HepG2 (cell line): ENCODE results near the gene MYOM1. TPM values are rescaled to one million over a fixed set of nuclear protein-coding genes. Genes with fewer than 3 reads are reported as not detected.
A peak's percentile ranks its signal among the peaks of the same experiment; 100 is the strongest.

Source experiments
- ATAC-seq: fragments of 200-7000 bp; cut with Tn5 transposase; 3 replicates; pipeline ENCODE4 v1.9.1; 2020; ENCODE audit warnings: mild to moderate bottlenecking, moderate library complexity
- BruUV-seq: library from RNA; stranded (reverse); fragments of 400-500 nt; replicated peaks from 2 replicates; lab custom pipeline; 2021; lab: Mats Ljungman, UMichigan
- CTCF ChIA-PET: fragments of 300-600 bp; formaldehyde crosslinking; extraction: SDS; loops from one replicate; lab custom pipeline; 2021; ENCODE audit warnings: low total read pairs, inconsistent platforms, low intra/inter-chr PET ratio; lab: Yijun Ruan, JAX
- POLR2A ChIA-PET: fragments of 350-600 bp; sonication (Branson Sonifier 250); formaldehyde crosslinking; loops from one replicate; lab custom pipeline; 2020; ENCODE audit warnings: antibody characterized with exemption, inconsistent platforms; lab: Yijun Ruan, JAX
- DNase-seq: peaks from one replicate; pipeline ENCODE4 v3.0.0-alpha.2; 2015; ENCODE audit warnings: low spot score
- FAIRE-seq: peaks from 3 replicates; lab custom pipeline; 2011; peaks lifted over from hg19 to GRCh38; lab: Jason Lieb, UNC
- H2AFZ ChIP-seq: one replicate; pipeline ENCODE4 v1.6.1; 2011; ENCODE audit warnings: low read length, inconsistent platforms
- H3K27ac ChIP-seq: fragments of 300-600 bp; 3 replicates; pipeline ENCODE4 v1.8.0; 2011; ENCODE audit warnings: mixed run types, mild to moderate bottlenecking, mixed read lengths, low read length, inconsistent platforms; ENCODE audit not compliant: insufficient read depth; ENCODE audit errors: extremely low read length
- H3K27me3 ChIP-seq, 2 experiments: fragments of 200-600 bp in 1 of 2; 2 replicates in 1 of 2; 3 replicates in 1 of 2; pipeline versions ENCODE4 v1.6.0 to v1.8.0; 2011; ENCODE audit warnings: low read length in 2 of 2, mild to moderate bottlenecking in 2 of 2, moderate library complexity in 2 of 2, inconsistent platforms in 1 of 2; ENCODE audit not compliant: insufficient read depth in 2 of 2, control insufficient read depth in 1 of 2
- H3K36me3 ChIP-seq, 2 experiments: fragments of 200-600 bp in 1 of 2; replicated peaks in 1 of 2; 2 replicates in 1 of 2; 3 replicates in 1 of 2; pipeline versions ENCODE4 v1.5.1 to v1.8.0; 2011; ENCODE audit warnings: low read length in 2 of 2, inconsistent platforms in 1 of 2; ENCODE audit not compliant: insufficient read depth in 2 of 2, control insufficient read depth in 1 of 2
- H3K4me1 ChIP-seq: 2 replicates; pipeline ENCODE4 v1.5.1; 2012; ENCODE audit warnings: low read length, inconsistent platforms; ENCODE audit not compliant: insufficient read depth
- H3K4me2 ChIP-seq: 2 replicates; pipeline ENCODE4 v1.6.0; 2011; ENCODE audit warnings: low read depth, low read length, inconsistent platforms
- H3K4me3 ChIP-seq, 3 experiments: fragments of 200-600 bp in 1 of 3; sonication (generic), shearing (Covaris generic) in 1 of 3; replicated peaks in 1 of 3; 2 replicates each; pipeline ENCODE4 v1.5.1; 2011 to 2016; ENCODE audit warnings: low read length in 3 of 3, inconsistent platforms in 2 of 3, low read depth in 2 of 3, mild to moderate bottlenecking in 2 of 3, control low read depth in 1 of 3, mixed read lengths in 1 of 3; ENCODE audit not compliant: insufficient read depth in 1 of 3
- H3K79me2 ChIP-seq: one replicate; pipeline ENCODE4 v1.6.1; 2011; ENCODE audit warnings: low read length, inconsistent platforms; ENCODE audit not compliant: insufficient read depth
- H3K9ac ChIP-seq: 2 replicates; pipeline ENCODE4 v1.6.0; 2011; ENCODE audit warnings: mild to moderate bottlenecking, low read depth, low read length, inconsistent platforms; ENCODE audit not compliant: insufficient read depth
- H3K9me3 ChIP-seq: 2 replicates; pipeline ENCODE4 v1.5.1; 2012; ENCODE audit warnings: mild to moderate bottlenecking, low read length
- H4K20me1 ChIP-seq: 2 replicates; pipeline ENCODE4 v1.6.0; 2011; ENCODE audit warnings: inconsistent platforms, mild to moderate bottlenecking, low read length, moderate library complexity; ENCODE audit not compliant: insufficient read depth
- HNF4A ChIP-seq: sonication (generic); formaldehyde crosslinking; IDR thresholded peaks from 2 replicates; pipeline ENCODE4 v1.4.0; 2020; ENCODE audit warnings: missing genetic modification reagents
- IKZF5 ChIP-seq: IDR thresholded peaks from 2 replicates; pipeline ENCODE4 v1.6.1; 2018; ENCODE audit warnings: missing genetic modification reagents, mild to moderate bottlenecking, missing compliant biosample characterization
- NRL ChIP-seq: sonication (generic); formaldehyde crosslinking; IDR thresholded peaks from 2 replicates; pipeline ENCODE4 v1.5.0; 2020; ENCODE audit warnings: missing genetic modification reagents, mild to moderate bottlenecking, moderate library complexity, borderline replicate concordance
- PHF20 ChIP-seq: sonication (generic); formaldehyde crosslinking; IDR thresholded peaks from 2 replicates; pipeline ENCODE4 v1.5.0; 2020; ENCODE audit warnings: mild to moderate bottlenecking, missing genetic modification reagents
- POLR2AphosphoS2 ChIP-seq: IDR thresholded peaks from 2 replicates; pipeline ENCODE4 v1.6.1; 2011; ENCODE audit warnings: low read depth, low read length, improper control_type of control experiment
- PTBP1 ChIP-seq: fragments of 200-400 bp; formaldehyde crosslinking; IDR thresholded peaks from 2 replicates; pipeline ENCODE4 v1.6.1; 2018; ENCODE audit warnings: low read length, low read depth; ENCODE audit not compliant: poor library complexity, severe bottlenecking
- ZNF30 ChIP-seq: sonication (generic); formaldehyde crosslinking; IDR thresholded peaks from 2 replicates; pipeline ENCODE4 v1.5.0; 2020; ENCODE audit warnings: mild to moderate bottlenecking, missing genetic modification reagents
- WGBS: methylation state at CpG from one replicate; pipeline ENCODE4 v1.1.6; 2017; ENCODE audit warnings: low lambda C conversion rate; 5-methylcytosine and 5-hydroxymethylcytosine counted together
- in situ Hi-C: cut with HindIII; loops from 2 replicates; pipeline ENCODE4 v1.10.0; 2017; ENCODE audit warnings: low pct_unique_long_range_greater_than_20kb; ENCODE audit not compliant: extremely low pct_ligation_motif_present
- intact Hi-C: fragments of 100-400 bp; cut with micrococcal nuclease; formaldehyde crosslinking; loops from one replicate; pipeline ENCODE4 v1.10.0; 2022; ENCODE audit not compliant: unreplicated experiment
- polyA plus RNA-seq, 8 experiments: library from polyadenylated mRNA; depleted of rRNA in 3 of 8; stranded (reverse) in 7 of 8; unstranded in 1 of 8; fragments of >200 nt; fragmentation: Illumina TruSeq in 4 of 8; extraction: Trizol in 4 of 8; gene quantifications; 2 replicates each; pipeline versions ENCODE4 v1.2.1 to v1.2.3, GENCODE V29; 2011 to 2016; ENCODE audit warnings: low read depth in 4 of 8, missing spikeins in 1 of 8, mixed read lengths in 1 of 8; ENCODE audit not compliant: insufficient read depth in 1 of 8
- total RNA-seq, 5 experiments: library from RNA; depleted of rRNA; stranded (reverse); fragments of >200 nt; fragmentation: Illumina TruSeq; extraction: Trizol; gene quantifications; 2 replicates each; pipeline ENCODE4 v1.2.3, GENCODE V29; 2016; ENCODE audit warnings: low read depth in 1 of 5
- TF ChIP-seq, protein P1 (sequence below): sonication (generic); formaldehyde crosslinking; IDR thresholded peaks from 2 replicates; pipeline ENCODE4 v1.9.0; 2021; ENCODE audit warnings: mild to moderate bottlenecking, missing genetic modification reagents

MYOM1 gene
- total and polyA plus RNA-seq, 2 of the 13 experiments (the other 11 are each of a cell fraction or from before 2014, with no cell fraction given): 0.46 to 0.98 TPM

- POLR2A ChIA-PET: interaction anchor here (0.7 to 3.3 kb wide), 6 partner anchors 9 to 449 kb away, joined by 3 to 28 read pairs (median 4); partner anchors contain the start of gene MYL12A
- no peaks in the 10 kb centered on the region for H3K9me3 ChIP-seq
- ATAC-seq (no peak), FAIRE-seq (no peak)
- no TSS peak for BruUV-seq
- no peak for TF ChIP-seq IKZF5 (CRISPR knock-in tag)
- TF ChIP-seq NRL (CRISPR knock-in tag): no peak
- TF ChIP-seq PTBP1: no peak
- no peak for TF ChIP-seq PHF20 (CRISPR knock-in tag)
- TF ChIP-seq POLR2AphosphoS2: no peak
- TF ChIP-seq HNF4A (CRISPR knock-in tag): peak; percentile 35
- no peak for TF ChIP-seq ZNF30
- TF ChIP-seq, protein P1, sequence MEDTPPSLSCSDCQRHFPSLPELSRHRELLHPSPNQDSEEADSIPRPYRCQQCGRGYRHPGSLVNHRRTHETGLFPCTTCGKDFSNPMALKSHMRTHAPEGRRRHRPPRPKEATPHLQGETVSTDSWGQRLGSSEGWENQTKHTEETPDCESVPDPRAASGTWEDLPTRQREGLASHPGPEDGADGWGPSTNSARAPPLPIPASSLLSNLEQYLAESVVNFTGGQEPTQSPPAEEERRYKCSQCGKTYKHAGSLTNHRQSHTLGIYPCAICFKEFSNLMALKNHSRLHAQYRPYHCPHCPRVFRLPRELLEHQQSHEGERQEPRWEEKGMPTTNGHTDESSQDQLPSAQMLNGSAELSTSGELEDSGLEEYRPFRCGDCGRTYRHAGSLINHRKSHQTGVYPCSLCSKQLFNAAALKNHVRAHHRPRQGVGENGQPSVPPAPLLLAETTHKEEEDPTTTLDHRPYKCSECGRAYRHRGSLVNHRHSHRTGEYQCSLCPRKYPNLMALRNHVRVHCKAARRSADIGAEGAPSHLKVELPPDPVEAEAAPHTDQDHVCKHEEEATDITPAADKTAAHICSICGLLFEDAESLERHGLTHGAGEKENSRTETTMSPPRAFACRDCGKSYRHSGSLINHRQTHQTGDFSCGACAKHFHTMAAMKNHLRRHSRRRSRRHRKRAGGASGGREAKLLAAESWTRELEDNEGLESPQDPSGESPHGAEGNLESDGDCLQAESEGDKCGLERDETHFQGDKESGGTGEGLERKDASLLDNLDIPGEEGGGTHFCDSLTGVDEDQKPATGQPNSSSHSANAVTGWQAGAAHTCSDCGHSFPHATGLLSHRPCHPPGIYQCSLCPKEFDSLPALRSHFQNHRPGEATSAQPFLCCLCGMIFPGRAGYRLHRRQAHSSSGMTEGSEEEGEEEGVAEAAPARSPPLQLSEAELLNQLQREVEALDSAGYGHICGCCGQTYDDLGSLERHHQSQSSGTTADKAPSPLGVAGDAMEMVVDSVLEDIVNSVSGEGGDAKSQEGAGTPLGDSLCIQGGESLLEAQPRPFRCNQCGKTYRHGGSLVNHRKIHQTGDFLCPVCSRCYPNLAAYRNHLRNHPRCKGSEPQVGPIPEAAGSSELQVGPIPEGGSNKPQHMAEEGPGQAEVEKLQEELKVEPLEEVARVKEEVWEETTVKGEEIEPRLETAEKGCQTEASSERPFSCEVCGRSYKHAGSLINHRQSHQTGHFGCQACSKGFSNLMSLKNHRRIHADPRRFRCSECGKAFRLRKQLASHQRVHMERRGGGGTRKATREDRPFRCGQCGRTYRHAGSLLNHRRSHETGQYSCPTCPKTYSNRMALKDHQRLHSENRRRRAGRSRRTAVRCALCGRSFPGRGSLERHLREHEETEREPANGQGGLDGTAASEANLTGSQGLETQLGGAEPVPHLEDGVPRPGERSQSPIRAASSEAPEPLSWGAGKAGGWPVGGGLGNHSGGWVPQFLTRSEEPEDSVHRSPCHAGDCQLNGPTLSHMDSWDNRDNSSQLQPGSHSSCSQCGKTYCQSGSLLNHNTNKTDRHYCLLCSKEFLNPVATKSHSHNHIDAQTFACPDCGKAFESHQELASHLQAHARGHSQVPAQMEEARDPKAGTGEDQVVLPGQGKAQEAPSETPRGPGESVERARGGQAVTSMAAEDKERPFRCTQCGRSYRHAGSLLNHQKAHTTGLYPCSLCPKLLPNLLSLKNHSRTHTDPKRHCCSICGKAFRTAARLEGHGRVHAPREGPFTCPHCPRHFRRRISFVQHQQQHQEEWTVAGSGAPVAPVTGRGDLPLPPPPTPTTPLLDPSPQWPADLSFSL (CRISPR knock-in tag): no peak
- TF ChIP-seq, all 625 proteins: peak for 1
- H3K9ac ChIP-seq: no peak overlapping the region
- no peaks in the 10 kb centered on the region for H3K36me3 ChIP-seq
- no peaks in the 10 kb centered on the region for H3K27me3 ChIP-seq
- H3K4me2 ChIP-seq: peak overlapping the region; percentile 59; the same call in 1 of the 2 replicates
- DNase-seq: no peak
- H3K4me1 ChIP-seq: peaks cover 60% of the 10 kb centered on the region
- CTCF ChIA-PET: no interaction called here
- H3K79me2 ChIP-seq: no peaks in the 10 kb centered on the region
- in situ Hi-C loops: no loop called here
- intact Hi-C loops: no loop called here
- H3K4me3 ChIP-seq: no peak overlapping the region
- 62% methylated on average over 5 of the region's 5 CpGs for WGBS
- peak overlapping the region; percentile 76 for H3K27ac ChIP-seq
- H4K20me1 ChIP-seq: no peaks in the 10 kb centered on the region
- H2AFZ ChIP-seq: no peak overlapping the region
Observed at GRCh38 chr18:3216987-3217386, 2.8 kb downstream of the MYOM1 start.
